MCF 10A (cell line): ENCODE measurements around the gene PHACTR3. TPM values are rescaled to one million over a fixed set of nuclear protein-coding genes. Genes with fewer than 3 reads are reported as not detected.
A peak's percentile ranks its signal among the peaks of the same experiment; 100 is the strongest.

Experiments used
- BruUV-seq: library from RNA; stranded (reverse); fragments of 400-500 nt; replicated peaks from 2 replicates; lab custom pipeline; 2021; lab: Mats Ljungman, UMichigan
- CTCF ChIA-PET: fragments of 300-600 bp; sonication (Branson Sonifier 250); formaldehyde crosslinking; extraction: SDS; loops from one replicate; lab custom pipeline; 2021; ENCODE audit warnings: antibody characterized with exemption, inconsistent platforms; lab: Yijun Ruan, JAX
- POLR2A ChIA-PET: fragments of 300-600, 350-650 bp; sonication (Branson Sonifier 250); formaldehyde crosslinking; extraction: SDS; loops from one replicate; lab custom pipeline; 2020; ENCODE audit warnings: antibody characterized with exemption, inconsistent platforms; lab: Yijun Ruan, JAX
- DNase-seq: peaks from one replicate; pipeline ENCODE4 v3.0.0-alpha.2; 2018; ENCODE audit not compliant: unreplicated experiment
- H3K27ac Mint-ChIP-seq: one replicate; pipeline ENCODE4 v1.8.0; 2022; ENCODE audit warnings: mild to moderate bottlenecking, low read depth, mixed read lengths; ENCODE audit not compliant: unreplicated experiment
- H3K27me3 Mint-ChIP-seq: one replicate; pipeline ENCODE4 v1.8.0; 2022; ENCODE audit warnings: mixed read lengths; ENCODE audit not compliant: insufficient read depth, unreplicated experiment
- H3K36me3 Mint-ChIP-seq: one replicate; pipeline ENCODE4 v1.8.0; 2022; ENCODE audit warnings: mild to moderate bottlenecking, moderate library complexity, mixed read lengths; ENCODE audit not compliant: insufficient read depth, unreplicated experiment
- H3K4me1 Mint-ChIP-seq: one replicate; pipeline ENCODE4 v1.8.0; 2022; ENCODE audit warnings: mixed read lengths; ENCODE audit not compliant: insufficient read depth, unreplicated experiment
- H3K4me3 Mint-ChIP-seq: one replicate; pipeline ENCODE4 v1.8.0; 2022; ENCODE audit warnings: mild to moderate bottlenecking, moderate library complexity, mixed read lengths; ENCODE audit not compliant: unreplicated experiment
- H3K9me3 Mint-ChIP-seq: one replicate; pipeline ENCODE4 v1.8.0; 2022; ENCODE audit warnings: mixed read lengths; ENCODE audit not compliant: unreplicated experiment
- CTCF ChIP-seq: fragments of 200-600 bp; IDR thresholded peaks from one replicate; pipeline ENCODE4 v1.8.0; 2022; ENCODE audit warnings: antibody characterized with exemption, mild to moderate bottlenecking; ENCODE audit not compliant: unreplicated experiment
- intact Hi-C: fragments of 100-400 bp; cut with micrococcal nuclease; formaldehyde crosslinking; loops from 2 replicates; pipeline ENCODE4 v1.14.1; 2022
- total RNA-seq: library from RNA; stranded (reverse); gene quantifications from 2 replicates; pipeline ENCODE4 v1.2.3, GENCODE V29; 2022

The PHACTR3 gene
- total RNA-seq, 1 experiment from 2014 or later, result 22.8 TPM

- POLR2A ChIA-PET, result interaction anchor here (0.6 to 6.9 kb wide), 5 partner anchors 14 to 802 kb away, joined by 3 to 94 read pairs (median 3); no protein-coding TSS in a partner anchor
- no peak for DNase-seq
- Mint-ChIP-seq H3K27ac (no peak overlapping the region), H3K36me3 (no peaks in the 10 kb centered on the region), H3K4me3 (no peak overlapping the region), H3K27me3 (no peaks in the 10 kb centered on the region), H3K9me3 (no peaks in the 10 kb centered on the region), H3K4me1 (peaks cover 55% of the 10 kb centered on the region)
- TF ChIP-seq CTCF, result no peak
- intact Hi-C loops, result no loop called here
- CTCF ChIA-PET, result interaction anchor here (0.7 to 4.4 kb wide), 6 partner anchors 13 to 150 kb away, joined by 3 to 28 read pairs (median 4); no protein-coding TSS in a partner anchor
- BruUV-seq, result no TSS peak
Measured at GRCh38 chr20:59823491-59824259, 219.3 kb downstream of the PHACTR3 start.

- ChIA-PET POLR2A (interaction anchor here (0.5 to 6.9 kb wide), 5 partner anchors 12 to 115 kb away, joined by 3 to 94 read pairs (median 5); partner anchors contain the start of genes FAM217B and PPP1R3D), CTCF (interaction anchor here (1.0 to 4.4 kb wide), 7 partner anchors 8 to 110 kb away, joined by 3 to 28 read pairs (median 7); no protein-coding TSS in a partner anchor)
- no peak overlapping the region for H3K4me3 Mint-ChIP-seq
- H3K27ac Mint-ChIP-seq, result peak overlapping the region; percentile 44
- H3K9me3 Mint-ChIP-seq, result no peaks in the 10 kb centered on the region
- H3K4me1 Mint-ChIP-seq, result peaks cover 65% of the 10 kb centered on the region
- BruUV-seq, result no TSS peak
- H3K36me3 Mint-ChIP-seq, result no peaks in the 10 kb centered on the region
- no peaks in the 10 kb centered on the region for H3K27me3 Mint-ChIP-seq
- no peak for DNase-seq
- TF ChIP-seq CTCF, result no peak
- intact Hi-C loops, result no loop called here
Measured at GRCh38 chr20:59824711-59825562, 220.6 kb downstream of the PHACTR3 start.

GRCh38 chr20:59825563-59825920 lies 221.2 kb downstream of the PHACTR3 start:
- peak overlapping the region; percentile 44 for H3K27ac Mint-ChIP-seq
- ChIA-PET CTCF (interaction anchor here (0.8 to 4.4 kb wide), 7 partner anchors 9 to 43 kb away, joined by 3 to 28 read pairs (median 5); no protein-coding TSS in a partner anchor), POLR2A (interaction anchor here (0.6 to 6.9 kb wide), 11 partner anchors 8 to 1123 kb away, joined by 3 to 94 read pairs (median 3); partner anchors contain the start of genes FAM217B and PPP1R3D)
- BruUV-seq, result no TSS peak
- H3K4me1 Mint-ChIP-seq, result peaks cover 65% of the 10 kb centered on the region
- intact Hi-C loops, result no loop called here
- no peaks in the 10 kb centered on the region for H3K27me3 Mint-ChIP-seq
- no peak for TF ChIP-seq CTCF
- H3K36me3 Mint-ChIP-seq, result no peaks in the 10 kb centered on the region
- H3K4me3 Mint-ChIP-seq, result no peak overlapping the region
- DNase-seq, result no peak
- H3K9me3 Mint-ChIP-seq, result no peaks in the 10 kb centered on the region
